Ishikawa (cell line): ENCODE data around the gene ATP13A3.

Source experiments
- CEBPB ChIP-seq: IDR thresholded peaks from 2 replicates; pipeline ENCODE4 v1.6.1; 2012
- CREB1 ChIP-seq: IDR thresholded peaks from 2 replicates; pipeline ENCODE4 v1.6.1; 2012; ENCODE audit warnings: low read depth
- EGR1 ChIP-seq: IDR thresholded peaks from 2 replicates; pipeline ENCODE4 v1.6.1; 2012
- EP300 ChIP-seq: IDR thresholded peaks from 2 replicates; pipeline ENCODE4 v1.6.1; 2012; ENCODE audit warnings: borderline replicate concordance
- FOXM1 ChIP-seq: IDR thresholded peaks from 2 replicates; pipeline ENCODE4 v1.6.1; 2012; ENCODE audit warnings: low read depth, borderline replicate concordance
- NFIC ChIP-seq: IDR thresholded peaks from 2 replicates; pipeline ENCODE4 v1.6.1; 2012
- RAD21 ChIP-seq: IDR thresholded peaks from 2 replicates; pipeline ENCODE4 v1.6.1; 2012; ENCODE audit warnings: low read depth
- TAF1 ChIP-seq: IDR thresholded peaks from 2 replicates; pipeline ENCODE4 v1.6.1; 2012; ENCODE audit warnings: low read depth, mild to moderate bottlenecking
- TCF12 ChIP-seq: IDR thresholded peaks from 2 replicates; pipeline ENCODE4 v1.6.1; 2012; ENCODE audit warnings: low read depth
- TEAD4 ChIP-seq: IDR thresholded peaks from 2 replicates; pipeline ENCODE4 v1.6.1; 2012
- YY1 ChIP-seq: IDR thresholded peaks from 2 replicates; pipeline ENCODE4 v1.6.1; 2012; ENCODE audit warnings: low read depth
- ZBTB7A ChIP-seq: IDR thresholded peaks from 2 replicates; pipeline ENCODE4 v1.6.1; 2012; ENCODE audit warnings: low read depth
- TF ChIP-seq, protein P1 (sequence below): IDR thresholded peaks from 2 replicates; pipeline ENCODE4 v1.6.1; 2012
- TF ChIP-seq, protein P2 (sequence below): IDR thresholded peaks from 2 replicates; pipeline ENCODE4 v1.6.1; 2012; ENCODE audit warnings: low read depth, mild to moderate bottlenecking
- TF ChIP-seq, protein P3 (sequence below): IDR thresholded peaks from 2 replicates; pipeline ENCODE4 v1.6.1; 2012

The ATP13A3 gene

DNA sequence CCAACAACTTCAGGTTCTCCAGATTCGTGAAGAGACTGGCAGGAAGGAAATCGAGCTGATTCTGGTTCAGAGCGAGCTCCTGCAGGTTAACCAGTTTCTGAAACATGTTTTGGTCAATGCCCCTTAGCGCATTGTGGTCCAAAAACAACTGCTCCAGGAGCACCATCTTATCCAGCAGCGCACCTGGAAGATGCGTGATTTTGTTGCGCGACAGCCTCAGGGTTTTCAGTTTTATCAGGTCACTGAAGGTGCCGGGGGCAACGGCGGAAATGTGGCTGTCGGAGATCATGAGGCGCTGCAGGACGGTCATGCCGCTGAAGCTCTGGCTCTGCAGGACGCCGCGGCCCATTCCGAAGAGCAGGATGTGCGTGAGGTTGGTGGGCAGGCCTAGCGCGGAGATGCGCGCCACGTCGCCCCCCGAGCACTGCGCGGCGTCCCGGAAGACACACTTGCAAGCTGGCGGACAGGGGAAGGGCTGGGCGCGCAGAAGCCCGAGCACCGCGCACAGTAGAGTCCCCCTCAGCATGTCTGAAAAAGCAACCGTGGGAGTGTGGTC lies 89.0 kb downstream of the ATP13A3 start:
- TF ChIP-seq TAF1: no peak
- no peak for TF ChIP-seq TCF12
- no peak for TF ChIP-seq ZBTB7A
- TF ChIP-seq RAD21: no peak
- TF ChIP-seq, protein P1, sequence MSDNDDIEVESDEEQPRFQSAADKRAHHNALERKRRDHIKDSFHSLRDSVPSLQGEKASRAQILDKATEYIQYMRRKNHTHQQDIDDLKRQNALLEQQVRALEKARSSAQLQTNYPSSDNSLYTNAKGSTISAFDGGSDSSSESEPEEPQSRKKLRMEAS: no peak
- TF ChIP-seq FOXM1: no peak
- TF ChIP-seq, protein P2, sequence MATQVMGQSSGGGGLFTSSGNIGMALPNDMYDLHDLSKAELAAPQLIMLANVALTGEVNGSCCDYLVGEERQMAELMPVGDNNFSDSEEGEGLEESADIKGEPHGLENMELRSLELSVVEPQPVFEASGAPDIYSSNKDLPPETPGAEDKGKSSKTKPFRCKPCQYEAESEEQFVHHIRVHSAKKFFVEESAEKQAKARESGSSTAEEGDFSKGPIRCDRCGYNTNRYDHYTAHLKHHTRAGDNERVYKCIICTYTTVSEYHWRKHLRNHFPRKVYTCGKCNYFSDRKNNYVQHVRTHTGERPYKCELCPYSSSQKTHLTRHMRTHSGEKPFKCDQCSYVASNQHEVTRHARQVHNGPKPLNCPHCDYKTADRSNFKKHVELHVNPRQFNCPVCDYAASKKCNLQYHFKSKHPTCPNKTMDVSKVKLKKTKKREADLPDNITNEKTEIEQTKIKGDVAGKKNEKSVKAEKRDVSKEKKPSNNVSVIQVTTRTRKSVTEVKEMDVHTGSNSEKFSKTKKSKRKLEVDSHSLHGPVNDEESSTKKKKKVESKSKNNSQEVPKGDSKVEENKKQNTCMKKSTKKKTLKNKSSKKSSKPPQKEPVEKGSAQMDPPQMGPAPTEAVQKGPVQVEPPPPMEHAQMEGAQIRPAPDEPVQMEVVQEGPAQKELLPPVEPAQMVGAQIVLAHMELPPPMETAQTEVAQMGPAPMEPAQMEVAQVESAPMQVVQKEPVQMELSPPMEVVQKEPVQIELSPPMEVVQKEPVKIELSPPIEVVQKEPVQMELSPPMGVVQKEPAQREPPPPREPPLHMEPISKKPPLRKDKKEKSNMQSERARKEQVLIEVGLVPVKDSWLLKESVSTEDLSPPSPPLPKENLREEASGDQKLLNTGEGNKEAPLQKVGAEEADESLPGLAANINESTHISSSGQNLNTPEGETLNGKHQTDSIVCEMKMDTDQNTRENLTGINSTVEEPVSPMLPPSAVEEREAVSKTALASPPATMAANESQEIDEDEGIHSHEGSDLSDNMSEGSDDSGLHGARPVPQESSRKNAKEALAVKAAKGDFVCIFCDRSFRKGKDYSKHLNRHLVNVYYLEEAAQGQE: no peak
- TF ChIP-seq EP300: no peak
- TF ChIP-seq, protein P3, sequence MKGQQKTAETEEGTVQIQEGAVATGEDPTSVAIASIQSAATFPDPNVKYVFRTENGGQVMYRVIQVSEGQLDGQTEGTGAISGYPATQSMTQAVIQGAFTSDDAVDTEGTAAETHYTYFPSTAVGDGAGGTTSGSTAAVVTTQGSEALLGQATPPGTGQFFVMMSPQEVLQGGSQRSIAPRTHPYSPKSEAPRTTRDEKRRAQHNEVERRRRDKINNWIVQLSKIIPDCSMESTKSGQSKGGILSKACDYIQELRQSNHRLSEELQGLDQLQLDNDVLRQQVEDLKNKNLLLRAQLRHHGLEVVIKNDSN: no peak
- TF ChIP-seq CREB1: no peak
- TF ChIP-seq YY1: no peak
- no peak for TF ChIP-seq CEBPB

DNA sequence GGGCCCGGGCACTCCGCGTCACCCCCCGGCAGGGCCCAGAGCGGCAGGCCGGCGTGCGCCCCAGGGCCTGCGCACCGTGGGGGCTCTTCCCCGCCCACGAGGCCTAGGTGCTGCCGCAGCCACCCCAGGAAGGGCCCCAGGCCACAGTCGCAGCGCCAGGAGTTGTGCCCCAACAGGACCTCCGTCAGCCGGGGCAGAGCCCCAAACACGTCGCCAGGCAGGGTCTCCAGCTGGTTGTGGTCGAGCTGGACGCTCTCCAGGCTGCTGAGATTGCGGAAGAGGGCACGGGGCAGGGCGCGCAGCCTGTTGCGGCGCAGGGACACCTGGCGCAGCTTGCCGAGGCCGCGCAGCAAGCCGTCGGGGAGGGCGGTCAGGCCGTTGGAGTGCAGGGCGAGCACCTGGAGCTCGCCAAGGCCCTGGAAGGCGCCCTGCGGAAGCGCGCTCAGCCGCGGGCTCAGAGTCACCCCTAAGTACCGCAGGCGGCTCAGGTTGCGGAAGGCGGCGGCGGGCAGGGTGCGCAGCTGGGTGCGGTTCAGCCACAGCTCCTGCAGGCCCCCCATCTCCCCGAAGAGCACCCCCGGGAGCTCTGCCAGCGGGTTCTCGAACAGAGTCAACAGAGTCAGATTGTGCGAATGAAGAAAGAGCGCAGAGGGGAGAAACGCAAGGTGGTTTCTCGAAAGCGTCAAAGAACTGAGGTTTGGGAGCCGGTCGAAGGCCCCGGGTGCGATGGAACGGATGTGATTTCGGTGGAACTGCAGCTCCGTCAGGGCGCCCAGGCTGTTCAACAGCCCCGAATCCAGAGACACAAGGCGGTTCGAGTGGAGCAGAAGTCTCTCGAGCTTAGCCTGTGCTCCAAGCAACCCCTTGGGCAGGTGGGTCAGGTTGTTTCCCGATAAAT lies 89.7 kb downstream of the ATP13A3 start:
- TF ChIP-seq YY1 (no peak), TAF1 (no peak), CEBPB (no peak), EGR1 (no peak), EP300 (no peak), FOXM1 (no peak), TEAD4 (no peak), CREB1 (no peak)
- TF ChIP-seq, protein P1: no peak

DNA sequence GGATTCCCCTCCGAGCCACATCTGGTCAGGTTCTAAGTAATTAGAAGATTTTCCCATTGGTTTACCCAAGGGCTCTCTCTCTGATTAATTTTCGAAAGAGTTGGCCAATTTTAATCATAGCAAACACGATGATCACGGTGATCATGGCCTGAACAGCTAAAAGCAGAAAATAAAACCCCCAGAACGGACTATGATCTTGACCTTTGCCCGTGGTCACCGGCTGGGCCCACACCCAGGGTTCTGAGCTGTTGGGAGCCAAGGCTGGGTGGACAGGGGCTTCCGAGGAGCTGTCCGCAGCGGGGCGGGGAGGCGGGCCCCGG lies 90.3 kb downstream of the ATP13A3 start:
- TF ChIP-seq, protein P1: no peak
- TF ChIP-seq, protein P2: no peak
- TF ChIP-seq TAF1 (no peak), YY1 (no peak), CREB1 (no peak), EP300 (no peak), RAD21 (no peak), CEBPB (no peak), FOXM1 (no peak), NFIC (no peak)
- TF ChIP-seq, protein P3: no peak

DNA sequence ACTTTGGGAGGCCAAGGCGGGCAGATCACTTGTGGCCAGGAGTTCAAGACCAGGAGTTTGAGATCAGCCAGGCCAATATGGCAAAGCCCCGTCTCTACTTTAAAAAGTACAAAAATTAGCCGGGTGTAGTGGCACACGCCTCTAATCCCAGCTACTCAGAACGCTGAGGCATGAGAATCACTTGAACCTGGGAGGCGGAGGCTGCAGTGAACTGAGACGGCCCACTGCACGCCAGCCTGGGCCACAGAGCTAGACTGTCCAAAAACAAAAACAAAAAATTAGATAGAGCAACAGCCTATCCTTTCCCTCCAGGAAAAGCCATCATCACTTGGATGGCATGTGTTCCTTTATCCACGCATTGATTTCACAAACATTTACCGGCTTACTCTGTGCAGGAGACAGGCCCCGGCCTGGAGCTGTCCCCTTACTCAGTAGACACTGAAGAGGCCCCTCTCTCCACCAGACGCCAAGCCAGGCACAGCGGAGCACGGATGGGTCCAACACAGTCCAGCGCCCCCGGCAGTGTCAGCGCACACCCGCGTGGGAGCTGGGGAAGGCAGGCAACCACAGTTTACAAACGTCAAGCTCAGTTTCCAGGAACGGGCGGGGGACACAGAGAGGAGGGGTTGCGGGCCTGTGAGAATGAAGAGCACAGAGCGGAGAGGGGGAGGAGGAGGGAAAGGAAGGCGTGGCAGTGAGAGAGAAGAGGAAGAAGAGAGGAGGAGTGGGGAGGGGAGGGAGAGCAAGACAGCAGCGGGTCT lies 90.8 kb downstream of the ATP13A3 start:
- TF ChIP-seq CREB1: no peak
- TF ChIP-seq RAD21: no peak
- no peak for TF ChIP-seq CEBPB
- TF ChIP-seq ZBTB7A: no peak
- TF ChIP-seq, protein P2: no peak
- TF ChIP-seq, protein P1: no peak
- no peak for TF ChIP-seq NFIC
- TF ChIP-seq YY1: no peak
- TF ChIP-seq, protein P3: no peak
